ENCODE data around the gene GSTA1. TPM values are rescaled to one million over a fixed set of nuclear protein-coding genes. Genes with fewer than 3 reads are reported as not detected.
"Not testable (repeated sequence)": the region's sequence is repeated elsewhere in the genome, so short reads cannot be mapped to it uniquely, and the experiment has no call there.

GSTA1 gene
- total and polyA plus RNA-seq, 2 experiments from 2014 or later: 1,158 to 1,177 TPM

- Histone ChIP-seq H3K4me2 (peak within 1 kb of the TSS; percentile 71), H3K4me3 (peak within 1 kb of the TSS; percentile 15), H3K27ac (peak within 1 kb of the TSS; percentile 88)
- H4K20me1 ChIP-seq (ENCODE audit: insufficient read depth, poor library complexity, severe bottlenecking); H3K9me2 ChIP-seq (replicated peaks; ENCODE audit: insufficient read depth); H3K9me3 ChIP-seq (ENCODE audit: low read depth); H3K4me1 ChIP-seq (ENCODE audit: insufficient read depth); H3K36me3 ChIP-seq (replicated peaks; ENCODE audit: insufficient read depth, low read depth); H2AFZ ChIP-seq; H3K79me2 ChIP-seq; H3K27me3 ChIP-seq: not testable (repeated sequence)
- DNase-seq (ENCODE audit: low spot score): peak; percentile 47
- 40% methylated on average over 2 of the region's 2 CpGs for WGBS (ENCODE audit: low lambda C conversion rate, missing lambda C conversion rate)
Measured at GRCh38 chr6:52763322-52763916, 40.2 kb downstream of the GSTA1 start, which contains the start of gene GSTA2. TSS of gene GSTA2 (minus strand) at chr6:52763475. CDS start at chr6:52757947, 5,528 bp downstream.

- H3K9me2 ChIP-seq (replicated peaks; ENCODE audit: insufficient read depth); H3K36me3 ChIP-seq (replicated peaks; ENCODE audit: insufficient read depth, low read depth); H3K9me3 ChIP-seq (ENCODE audit: low read depth); H2AFZ ChIP-seq; H3K27me3 ChIP-seq; H3K4me1 ChIP-seq (ENCODE audit: insufficient read depth); H3K79me2 ChIP-seq; H4K20me1 ChIP-seq (ENCODE audit: insufficient read depth, poor library complexity, severe bottlenecking): not testable (repeated sequence)
- peak; percentile 29 for DNase-seq (ENCODE audit: low spot score)
- 24% methylated on average over 7 of the region's 7 CpGs for WGBS (ENCODE audit: low lambda C conversion rate, missing lambda C conversion rate)
- Histone ChIP-seq H3K4me3 (peak overlapping the region; percentile 15), H3K27ac (peak overlapping the region; percentile 88), H3K4me2 (peak overlapping the region; percentile 71)
Measured at GRCh38 chr6:52761673-52762491, 41.7 kb downstream of the GSTA1 start.

GRCh38 chr6:52760105-52760765 is 43.4 kb downstream of the GSTA1 start:
- peaks cover 9% of the 10 kb centered on the region for H3K4me1 ChIP-seq (ENCODE audit: insufficient read depth)
- H3K9me3 ChIP-seq (ENCODE audit: low read depth): no peaks in the 10 kb centered on the region
- no peak overlapping the region for H3K4me2 ChIP-seq
- no peak overlapping the region for H2AFZ ChIP-seq
- H3K79me2 ChIP-seq: no peaks in the 10 kb centered on the region
- 79% methylated on average over 6 of the region's 6 CpGs for WGBS (ENCODE audit: low lambda C conversion rate, missing lambda C conversion rate)
- no peak overlapping the region for H3K4me3 ChIP-seq
- no peaks in the 10 kb centered on the region for H3K9me2 ChIP-seq (replicated peaks; ENCODE audit: insufficient read depth)
- H3K36me3 ChIP-seq (replicated peaks; ENCODE audit: insufficient read depth, low read depth): no peaks in the 10 kb centered on the region
- no peak for DNase-seq (ENCODE audit: low spot score)
- no peaks in the 10 kb centered on the region for H4K20me1 ChIP-seq (ENCODE audit: insufficient read depth, poor library complexity, severe bottlenecking)
- H3K27me3 ChIP-seq: no peaks in the 10 kb centered on the region
- TF ChIP-seq EZH2 (IDR thresholded peaks at IDR 0.05; ENCODE audit: borderline replicate concordance) (no peak), EZH2phosphoT487 (IDR thresholded peaks at IDR 0.05; ENCODE audit: low read depth, severe bottlenecking, unreplicated experiment) (no peak), CTCF (IDR thresholded peaks at IDR 0.05; ENCODE audit: poor library complexity) (no peak)
- peak overlapping the region; percentile 57 for H3K27ac ChIP-seq

GRCh38 chr6:52759085-52759484 is 44.5 kb downstream of the GSTA1 start:
- Histone ChIP-seq H3K27me3 (no peaks in the 10 kb centered on the region), H4K20me1 (ENCODE audit: insufficient read depth, poor library complexity, severe bottlenecking) (no peaks in the 10 kb centered on the region), H3K4me3 (no peak overlapping the region), H3K4me1 (ENCODE audit: insufficient read depth) (peaks cover 9% of the 10 kb centered on the region), H3K79me2 (no peaks in the 10 kb centered on the region), H3K4me2 (no peak overlapping the region), H3K36me3 (replicated peaks; ENCODE audit: insufficient read depth, low read depth) (no peaks in the 10 kb centered on the region), H3K9me3 (ENCODE audit: low read depth) (no peaks in the 10 kb centered on the region), H3K27ac (peak overlapping the region; percentile 2), H2AFZ (no peak overlapping the region), H3K9me2 (replicated peaks; ENCODE audit: insufficient read depth) (no peaks in the 10 kb centered on the region)
- WGBS (ENCODE audit: low lambda C conversion rate, missing lambda C conversion rate): 86% methylated on average over 1 of the region's 1 CpG
- DNase-seq (ENCODE audit: low spot score): no peak
- TF ChIP-seq EZH2phosphoT487 (IDR thresholded peaks at IDR 0.05; ENCODE audit: low read depth, severe bottlenecking, unreplicated experiment) (no peak), CTCF (IDR thresholded peaks at IDR 0.05; ENCODE audit: poor library complexity) (no peak)

GRCh38 chr6:52757651-52758338 is 45.8 kb downstream of the GSTA1 start:
- WGBS (ENCODE audit: low lambda C conversion rate, missing lambda C conversion rate): 87% methylated on average over 7 of the region's 7 CpGs
- not testable (repeated sequence) for H3K27ac ChIP-seq

More at GRCh38 chr6:52757651-52758338, 45.8 kb downstream of the GSTA1 start:
- H3K4me1 ChIP-seq (ENCODE audit: insufficient read depth); H3K27me3 ChIP-seq; H3K4me3 ChIP-seq; H3K9me3 ChIP-seq (ENCODE audit: low read depth); H2AFZ ChIP-seq; H3K79me2 ChIP-seq; H3K36me3 ChIP-seq (replicated peaks; ENCODE audit: insufficient read depth, low read depth); H4K20me1 ChIP-seq (ENCODE audit: insufficient read depth, poor library complexity, severe bottlenecking); H3K4me2 ChIP-seq; DNase-seq (ENCODE audit: low spot score); H3K9me2 ChIP-seq (replicated peaks; ENCODE audit: insufficient read depth): not testable (repeated sequence)

Measured in hepatocyte (in vitro differentiated cells).